NCI-H187 treated with DMSO at 0.1 percent for 48 hours (cell line): ENCODE data around the gene RPS8.
"Not testable (repeated sequence)": the region's sequence is repeated elsewhere in the genome, so short reads cannot be mapped to it uniquely, and the experiment has no call there.

Experiments used
- DNase-seq: peaks from one replicate; lab custom pipeline; 2025; lab: John Stamatoyannopoulos, UW

Gene RPS8

DNA sequence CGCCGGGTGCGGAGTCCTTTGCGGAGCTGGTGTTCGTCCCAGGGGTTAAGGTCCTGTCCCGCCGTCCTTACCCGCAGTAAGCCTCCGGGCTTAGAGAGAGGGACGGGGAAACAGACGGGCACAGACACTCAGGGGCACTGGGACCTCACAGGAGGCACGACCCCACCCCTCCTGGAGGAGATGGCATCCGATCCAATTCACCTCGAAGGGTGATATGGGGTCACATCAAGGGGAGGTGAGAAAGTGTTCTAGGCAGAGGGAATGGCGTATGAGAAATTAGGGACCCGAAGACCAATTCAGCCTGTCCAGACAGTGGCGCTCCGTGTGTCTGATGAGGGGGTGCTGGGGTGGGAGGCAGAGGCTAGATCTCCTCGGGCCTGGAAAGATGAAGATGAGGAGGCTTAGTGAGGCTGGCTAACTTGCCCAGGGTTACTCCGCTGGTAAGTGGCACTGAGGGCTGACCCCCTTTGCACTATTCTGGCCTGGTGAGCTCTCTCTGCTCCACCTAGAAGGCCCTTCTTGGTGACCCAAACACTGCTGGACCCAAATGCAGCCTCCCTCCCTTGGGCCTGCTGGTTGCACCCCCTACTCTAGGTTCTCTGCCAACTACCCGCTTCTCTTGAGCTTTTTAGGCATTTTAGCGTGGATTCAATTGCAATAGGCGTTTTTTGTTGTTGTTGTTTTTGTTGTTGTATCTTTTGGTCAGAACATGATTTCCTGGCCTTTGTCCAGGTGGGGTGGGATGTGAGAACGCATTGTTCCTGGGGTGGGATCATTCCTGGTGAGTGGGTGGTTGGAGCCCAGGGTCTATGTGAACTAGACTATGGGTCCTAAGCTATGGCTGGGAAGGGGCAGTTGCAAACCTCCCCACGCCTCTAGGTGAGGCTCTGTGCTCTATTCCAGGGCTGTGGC lies 45.2 kb downstream of the RPS8 start:
- DNase-seq = no peak

DNA sequence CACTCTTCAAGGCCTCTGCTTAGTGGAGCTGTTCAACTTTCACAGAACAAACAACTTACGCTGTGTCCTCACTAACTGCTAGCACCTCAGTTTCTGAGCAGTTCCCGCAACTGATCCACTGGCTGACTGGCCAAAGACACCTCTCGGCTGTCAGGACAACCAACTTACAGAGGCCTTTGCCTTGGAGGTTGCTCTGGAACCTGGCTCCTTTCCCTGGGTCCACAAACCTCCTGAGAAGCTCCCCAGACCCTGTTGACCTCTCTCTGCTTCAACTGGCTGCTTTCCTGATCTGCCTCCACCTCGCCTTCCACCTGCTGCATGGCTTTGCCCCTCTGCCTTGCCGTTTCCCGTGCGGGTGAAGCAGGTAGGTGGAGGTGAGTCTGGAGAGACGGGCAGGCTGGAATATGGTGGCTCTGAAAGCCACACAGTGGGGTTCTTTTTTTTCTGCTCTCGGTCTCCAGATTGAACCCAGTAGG lies 45.9 kb downstream of the RPS8 start:
- DNase-seq = no peak

DNA sequence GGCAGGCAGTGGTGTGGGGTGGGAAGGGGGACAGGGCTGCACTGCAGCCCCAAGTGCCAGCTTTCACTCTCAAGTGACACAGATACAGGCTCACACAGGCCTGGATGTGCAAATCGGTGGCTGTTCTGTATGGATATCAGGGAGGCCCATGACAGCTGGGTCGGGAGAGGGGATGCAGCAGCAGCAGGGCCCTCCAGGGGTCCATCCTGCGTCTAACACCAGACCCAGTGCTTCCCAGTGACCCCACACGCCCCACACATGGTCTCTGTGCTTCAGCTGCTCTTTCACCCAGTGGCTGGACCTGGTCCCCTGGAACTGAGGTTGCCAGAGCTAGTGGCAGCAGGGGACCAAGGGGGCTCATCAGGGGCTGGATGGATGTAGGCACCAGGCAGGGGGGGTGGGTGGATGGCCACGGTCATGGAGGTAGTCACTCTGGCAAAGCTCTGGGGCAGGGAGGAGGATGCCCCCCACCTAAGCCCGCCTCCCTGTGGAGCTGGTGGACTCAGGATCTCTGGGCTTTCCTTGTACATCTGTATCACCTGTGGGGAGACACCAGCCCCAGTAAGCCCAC lies 46.9 kb downstream of the RPS8 start:
- no peak for DNase-seq

DNA sequence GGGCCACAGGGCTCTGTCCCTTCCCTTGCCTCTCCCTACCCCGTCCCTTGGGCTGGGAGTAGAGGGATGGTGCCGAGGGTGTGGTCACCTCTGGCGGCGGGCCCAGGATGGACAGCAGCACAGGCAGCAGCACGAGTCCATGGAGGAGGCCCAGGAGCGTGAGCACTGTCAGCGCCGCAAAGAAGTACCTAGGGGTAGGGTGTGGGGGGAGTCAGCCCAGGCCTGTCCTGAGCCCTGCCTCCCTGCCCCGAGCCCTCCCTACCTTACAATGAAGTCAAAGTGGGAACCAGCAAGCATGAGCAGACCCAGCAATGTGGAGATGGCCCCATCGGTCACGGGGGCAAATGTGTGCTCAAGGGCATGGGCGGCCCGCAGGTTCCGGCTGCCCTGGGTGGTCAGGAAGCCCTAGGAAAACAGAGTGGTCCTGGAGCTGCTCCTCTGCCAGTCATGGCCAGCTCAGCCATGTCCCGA lies 47.7 kb downstream of the RPS8 start:
- DNase-seq = no peak

DNA sequence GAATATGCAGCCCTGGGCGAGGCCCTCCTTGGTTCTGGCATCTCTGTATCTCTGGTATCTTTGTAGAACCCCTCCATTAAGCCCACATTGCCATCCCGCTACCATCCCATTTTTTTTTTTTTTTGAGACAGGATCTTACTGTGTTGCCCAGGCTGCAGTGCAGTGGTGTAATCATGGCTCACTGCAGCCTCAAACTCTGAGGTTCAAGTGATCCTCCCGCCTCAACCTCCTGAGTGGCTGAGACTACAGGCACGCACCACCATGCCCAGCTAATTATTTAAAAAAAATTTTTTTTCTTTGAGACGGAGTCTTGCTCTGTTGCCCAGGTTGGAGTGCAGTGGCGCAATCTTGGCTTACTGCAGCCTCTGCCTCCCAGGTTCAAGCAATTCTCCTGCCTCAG lies 49.1 kb downstream of the RPS8 start:
- DNase-seq = not testable (repeated sequence)

DNA sequence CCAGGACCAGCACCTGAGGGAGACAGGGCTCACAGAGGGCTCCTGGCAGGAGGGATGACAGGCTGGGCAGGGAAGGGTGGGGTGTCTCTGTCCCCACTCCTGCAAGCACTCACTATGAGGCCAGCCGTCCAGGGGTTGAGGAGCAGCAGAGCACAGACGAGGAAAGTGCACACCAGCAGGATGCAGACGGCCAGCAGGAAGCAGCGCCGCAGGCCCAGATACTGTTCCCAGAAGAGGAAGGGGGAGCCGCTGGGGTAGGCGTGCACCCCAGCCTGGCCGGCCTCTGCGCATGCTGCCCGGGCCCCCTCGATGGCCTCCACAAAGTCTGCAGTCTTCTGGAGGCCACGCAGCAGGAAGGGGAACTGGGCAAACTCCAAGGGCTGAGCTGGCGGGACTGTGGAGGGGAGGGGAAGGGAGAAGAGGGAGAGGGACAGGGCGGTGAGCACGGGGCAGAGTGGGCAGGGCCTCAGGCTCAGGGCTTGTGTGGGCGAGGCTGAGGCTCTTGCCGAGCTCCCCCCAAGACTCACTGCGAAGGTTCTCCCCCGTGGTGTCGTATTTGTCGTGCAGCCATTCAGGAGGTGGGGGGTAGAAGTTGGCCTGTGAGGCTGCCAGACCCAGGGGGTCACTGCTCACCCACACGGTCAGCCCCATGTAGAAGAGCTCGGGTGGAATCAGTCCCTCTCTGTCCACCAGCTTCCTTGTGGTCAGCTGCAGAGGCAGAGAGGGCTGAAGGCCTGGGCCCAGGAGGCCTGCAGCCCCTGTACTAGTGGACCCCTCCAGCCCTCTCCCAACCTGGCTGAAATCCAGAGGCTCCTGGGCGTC lies 51.2 kb downstream of the RPS8 start:
- DNase-seq = no peak

DNA sequence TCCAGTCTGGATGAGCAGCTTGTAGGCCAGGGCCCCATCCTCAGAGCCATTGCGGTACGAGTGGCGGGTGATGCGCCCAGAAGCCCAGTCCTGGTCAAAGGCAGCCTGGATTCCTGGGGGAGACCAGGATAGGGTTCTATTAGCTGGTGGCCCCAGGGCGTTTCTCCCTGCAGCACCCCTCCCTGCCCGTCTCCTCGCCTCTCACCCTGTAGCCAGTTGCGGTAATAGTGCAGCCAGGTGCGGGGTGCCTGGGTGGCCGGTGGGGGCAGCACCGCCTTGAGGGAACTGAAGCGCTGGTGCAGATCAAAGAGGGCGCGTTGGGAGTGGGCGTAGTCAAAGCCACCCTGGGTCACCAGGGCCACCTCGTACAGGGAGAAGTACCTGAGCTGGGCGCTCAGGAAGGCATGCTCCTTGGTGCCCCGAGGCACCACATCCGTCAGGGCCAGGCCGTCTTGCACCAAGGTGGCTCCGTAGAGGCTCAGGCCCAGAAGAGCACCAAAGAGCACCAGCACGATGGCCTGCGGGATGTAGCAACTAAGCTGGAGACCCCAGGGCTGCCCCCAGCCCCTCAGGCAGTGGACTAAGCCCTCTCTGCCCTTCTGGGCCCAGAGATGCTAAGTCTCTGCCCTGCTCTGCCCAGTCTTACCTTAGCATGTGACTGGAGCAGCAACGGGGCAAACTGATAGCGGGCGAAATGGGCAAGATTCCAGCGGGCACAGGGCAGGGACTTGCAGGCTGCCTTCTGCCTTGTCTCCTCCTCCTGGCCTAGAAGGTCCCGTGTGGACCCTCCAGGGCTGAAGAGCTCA lies 52.1 kb downstream of the RPS8 start:
- DNase-seq = no peak

DNA sequence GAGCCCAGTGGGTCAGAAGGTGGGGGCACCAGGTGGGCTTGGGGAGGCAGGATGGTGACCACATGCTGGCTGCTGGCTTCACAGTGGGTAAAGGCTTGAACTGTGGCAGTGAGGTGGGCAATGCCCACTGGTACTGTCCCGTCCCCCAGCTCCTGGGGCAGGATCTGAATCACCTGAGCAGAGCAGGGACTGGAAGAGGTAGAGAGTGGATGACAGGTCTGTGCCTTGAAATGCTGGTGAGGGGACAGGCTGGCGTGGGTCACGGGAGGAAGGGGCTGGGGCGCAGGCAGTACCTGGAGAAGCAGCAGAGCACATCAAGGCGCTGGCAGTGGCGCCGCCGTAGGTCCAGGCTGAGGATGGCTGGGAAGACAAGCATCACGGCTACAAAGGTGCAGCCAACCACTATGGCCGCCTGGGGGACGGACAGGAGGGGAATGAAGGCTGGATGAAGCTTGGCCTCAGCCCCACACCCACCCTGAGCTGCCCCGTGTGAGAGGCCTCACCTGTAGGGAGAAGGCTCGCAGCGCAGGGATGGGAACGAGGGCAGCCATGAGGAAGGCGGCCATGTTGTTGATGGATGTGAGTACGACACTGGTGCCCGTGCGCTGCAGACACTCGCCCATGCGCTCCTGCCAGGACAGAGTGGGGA lies 52.8 kb downstream of the RPS8 start:
- DNase-seq = no peak
